Lower lobe of right lung (tissue), 2 donors: ENCODE data around the gene C11orf98. TPM values are rescaled to one million over a fixed set of nuclear protein-coding genes. Genes with fewer than 3 reads are reported as not detected.

ENCODE experiments used
- ATAC-seq, 2 donors: fragments of 200-7000 bp; cut with Tn5 transposase; one replicate each; pipeline ENCODE4 v1.9.1; 2020 to 2022; ENCODE audit warnings: mild to moderate bottlenecking in 2 of 2, moderate library complexity in 2 of 2
- DNase-seq: peaks from one replicate; pipeline ENCODE4 v3.0.0-alpha.2; 2020
- H3K27ac ChIP-seq: fragments of 200-600 bp; one replicate; pipeline ENCODE4 v1.8.0; 2022
- H3K27me3 ChIP-seq: fragments of 200-600 bp; one replicate; pipeline ENCODE4 v1.8.0; 2022; ENCODE audit warnings: low read depth
- H3K36me3 ChIP-seq: fragments of 200-600 bp; one replicate; pipeline ENCODE4 v1.8.0; 2022; ENCODE audit warnings: mild to moderate bottlenecking
- H3K4me1 ChIP-seq: fragments of 200-600 bp; one replicate; pipeline ENCODE4 v1.8.0; 2022
- H3K4me3 ChIP-seq: fragments of 200-600 bp; one replicate; pipeline ENCODE4 v1.8.0; 2022; ENCODE audit warnings: mild to moderate bottlenecking
- H3K9me3 ChIP-seq: fragments of 200-600 bp; one replicate; pipeline ENCODE4 v1.8.0; 2022
- intact Hi-C: fragments of 100-400 bp; cut with DNase I; formaldehyde crosslinking; loops from one replicate; pipeline ENCODE4 v1.11.0; 2022
- total RNA-seq: library from RNA; stranded (reverse); fragmentation: NEBNext Ultra II Directional; extraction: Animal tissue kit (Norgen Biotek cat#: 25700); gene quantifications from one replicate; pipeline ENCODE4 v1.2.1, GENCODE V29; 2021
- TF ChIP-seq, protein P1 (sequence below): fragments of 200-600 bp; IDR thresholded peaks from one replicate; pipeline ENCODE4 v1.8.0; 2022; ENCODE audit warnings: antibody characterized with exemption, mild to moderate bottlenecking
- donor health status: DM: no; HTN: yes; CAD: no; lungs with severe emphysema.

The C11orf98 gene
- total RNA-seq, 1 donor from 2014 or later, result 37.1 TPM

- H3K9me3 ChIP-seq, result no peaks in the 10 kb centered on the region
- peaks cover 46% of the 10 kb centered on the region for H3K4me1 ChIP-seq
- H3K27ac ChIP-seq, result peak overlapping the region; percentile 95
- peak; percentile 90 to 92 for ATAC-seq
- H3K36me3 ChIP-seq, result peaks cover 41% of the 10 kb centered on the region
- intact Hi-C loops, result no loop called here
- TF ChIP-seq, protein P1, sequence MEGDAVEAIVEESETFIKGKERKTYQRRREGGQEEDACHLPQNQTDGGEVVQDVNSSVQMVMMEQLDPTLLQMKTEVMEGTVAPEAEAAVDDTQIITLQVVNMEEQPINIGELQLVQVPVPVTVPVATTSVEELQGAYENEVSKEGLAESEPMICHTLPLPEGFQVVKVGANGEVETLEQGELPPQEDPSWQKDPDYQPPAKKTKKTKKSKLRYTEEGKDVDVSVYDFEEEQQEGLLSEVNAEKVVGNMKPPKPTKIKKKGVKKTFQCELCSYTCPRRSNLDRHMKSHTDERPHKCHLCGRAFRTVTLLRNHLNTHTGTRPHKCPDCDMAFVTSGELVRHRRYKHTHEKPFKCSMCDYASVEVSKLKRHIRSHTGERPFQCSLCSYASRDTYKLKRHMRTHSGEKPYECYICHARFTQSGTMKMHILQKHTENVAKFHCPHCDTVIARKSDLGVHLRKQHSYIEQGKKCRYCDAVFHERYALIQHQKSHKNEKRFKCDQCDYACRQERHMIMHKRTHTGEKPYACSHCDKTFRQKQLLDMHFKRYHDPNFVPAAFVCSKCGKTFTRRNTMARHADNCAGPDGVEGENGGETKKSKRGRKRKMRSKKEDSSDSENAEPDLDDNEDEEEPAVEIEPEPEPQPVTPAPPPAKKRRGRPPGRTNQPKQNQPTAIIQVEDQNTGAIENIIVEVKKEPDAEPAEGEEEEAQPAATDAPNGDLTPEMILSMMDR, result no peak
- peak; percentile 99 for DNase-seq
- no peaks in the 10 kb centered on the region for H3K27me3 ChIP-seq
- H3K4me3 ChIP-seq, result peak overlapping the region; percentile 61
These were observed 44.4 kb upstream of the C11orf98 start for GRCh38 chr11:62709247-62710000.

DNA sequence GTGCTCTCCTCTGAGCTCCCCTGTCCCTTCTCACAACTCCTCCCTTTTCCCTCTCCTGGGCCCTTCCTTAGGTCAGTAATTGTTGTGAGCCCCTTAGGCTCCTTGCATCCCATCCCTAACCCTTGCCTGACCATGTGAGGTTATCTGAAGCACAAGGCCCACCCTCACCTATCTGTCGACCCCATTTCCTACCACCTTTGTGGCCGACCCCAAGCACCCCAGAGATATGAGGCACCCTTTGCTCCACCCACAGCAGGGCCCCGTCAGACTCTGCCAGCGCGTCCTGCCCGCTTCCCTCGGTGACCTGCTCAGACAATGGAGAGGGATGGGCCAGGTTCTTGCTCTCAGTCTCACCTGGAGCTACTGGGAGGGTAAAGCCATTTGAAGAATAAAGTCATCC, 43.8 kb upstream of the C11orf98 start:
- Histone ChIP-seq H3K27ac (peak overlapping the region; percentile 95), H3K9me3 (no peaks in the 10 kb centered on the region), H3K36me3 (peaks cover 35% of the 10 kb centered on the region), H3K27me3 (no peaks in the 10 kb centered on the region), H3K4me3 (peak overlapping the region; percentile 61), H3K4me1 (peaks cover 46% of the 10 kb centered on the region)
- intact Hi-C loops, result no loop called here
- TF ChIP-seq, protein P1, result no peak
- no peak for DNase-seq
- ATAC-seq, result peak; percentile 1 to 7

GRCh38 chr11:62708392-62708791, 43.4 kb upstream of the C11orf98 start:
- ATAC-seq (no peak), DNase-seq (no peak)
- Histone ChIP-seq H3K27me3 (no peaks in the 10 kb centered on the region), H3K4me1 (peaks cover 45% of the 10 kb centered on the region), H3K9me3 (no peaks in the 10 kb centered on the region), H3K36me3 (peaks cover 31% of the 10 kb centered on the region), H3K27ac (peak overlapping the region; percentile 95), H3K4me3 (peak overlapping the region; percentile 61)
- intact Hi-C loops, result no loop called here
- TF ChIP-seq, protein P1, result no peak

DNA sequence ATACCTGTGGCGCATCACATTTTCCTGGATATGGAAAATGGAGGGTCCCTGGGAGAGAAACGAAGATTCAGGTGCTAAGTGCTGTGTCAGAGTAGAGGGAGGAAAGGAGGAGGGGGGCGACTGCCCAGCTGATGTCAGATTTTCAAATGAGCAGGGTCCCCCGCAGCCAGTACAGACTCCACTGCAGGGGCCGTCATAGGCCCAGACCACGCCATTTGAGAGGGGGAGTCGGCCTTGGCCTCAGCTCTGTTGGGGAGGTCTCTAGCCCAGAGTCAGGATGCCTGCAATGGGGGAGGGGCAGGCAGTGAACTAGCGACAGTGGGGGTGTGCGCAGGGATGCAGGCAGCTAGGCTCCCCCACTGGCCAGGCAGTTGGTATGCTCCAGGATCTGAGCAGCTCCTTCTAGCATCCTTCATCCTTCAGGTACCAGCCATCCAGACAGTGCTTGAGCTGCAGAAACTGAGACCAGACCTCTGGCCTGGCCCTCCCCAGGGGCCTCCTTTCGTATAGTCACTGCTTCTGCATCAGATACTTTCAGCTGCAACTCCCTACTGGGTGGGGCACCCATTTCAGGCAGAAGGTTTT, 42.4 kb upstream of the C11orf98 start, which contains the start of the genes BSCL2 and GNG3:
TSS of gene BSCL2 (minus strand) at position 148 of the 585 bp plus-strand sequence. CDS start 229 bp downstream, outside the sequence.
TSS of gene GNG3 (plus strand) at position 400 of the 585 bp plus-strand sequence. CDS start 620 bp downstream, outside the sequence.
- TF ChIP-seq, protein P1, result no peak
- Histone ChIP-seq H3K27me3 (no peaks in the 10 kb centered on the region), H3K36me3 (peaks cover 21% of the 10 kb centered on the region), H3K9me3 (no peaks in the 10 kb centered on the region), H3K4me3 (peak within 1 kb of the TSS; percentile 90), H3K27ac (peak within 1 kb of the TSS; percentile 95), H3K4me1 (peaks cover 35% of the 10 kb centered on the region)
- DNase-seq, result no peak
- intact Hi-C loops, result no loop called here
- no peak for ATAC-seq

DNA sequence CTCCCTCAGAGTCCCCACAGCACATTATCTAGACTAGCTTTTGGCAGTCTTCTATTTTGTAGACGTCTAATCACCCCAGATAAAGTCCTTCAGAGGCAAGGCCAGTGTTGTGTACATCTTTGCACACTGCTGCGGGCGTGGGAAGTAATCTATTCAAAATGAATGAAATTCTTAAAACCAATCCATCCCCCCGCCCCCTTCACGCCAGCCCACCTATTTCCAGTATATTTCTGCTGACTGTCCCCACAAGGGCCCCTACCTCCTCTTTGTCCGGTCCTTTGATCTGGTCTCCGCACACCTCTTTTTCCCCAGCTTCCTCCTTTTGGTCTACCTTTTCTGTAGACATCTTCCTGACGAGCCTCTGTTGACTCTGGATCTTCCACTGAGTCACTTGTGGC, 41.8 kb upstream of the C11orf98 start:
- intact Hi-C loops, result no loop called here
- no peaks in the 10 kb centered on the region for H3K9me3 ChIP-seq
- H3K4me1 ChIP-seq, result peaks cover 35% of the 10 kb centered on the region
- H3K27me3 ChIP-seq, result no peaks in the 10 kb centered on the region
- TF ChIP-seq, protein P1, result no peak
- H3K4me3 ChIP-seq, result peak overlapping the region; percentile 90
- peak overlapping the region; percentile 91 for H3K27ac ChIP-seq
- H3K36me3 ChIP-seq, result peaks cover 15% of the 10 kb centered on the region
- ATAC-seq (no peak), DNase-seq (no peak)
